HG03175 (cell line): ENCODE results near the gene TMEM101.
"Not testable (repeated sequence)": the region's sequence is repeated elsewhere in the genome, so short reads cannot be mapped to it uniquely, and the experiment has no call there.

ENCODE experiments used
- ATAC-seq: cut with Tn5 transposase; IDR thresholded peaks from one replicate; pipeline ENCODE4 v1.9.1; 2021; ENCODE audit warnings: mild to moderate bottlenecking, moderate library complexity; ENCODE audit not compliant: unreplicated experiment

The TMEM101 gene

DNA sequence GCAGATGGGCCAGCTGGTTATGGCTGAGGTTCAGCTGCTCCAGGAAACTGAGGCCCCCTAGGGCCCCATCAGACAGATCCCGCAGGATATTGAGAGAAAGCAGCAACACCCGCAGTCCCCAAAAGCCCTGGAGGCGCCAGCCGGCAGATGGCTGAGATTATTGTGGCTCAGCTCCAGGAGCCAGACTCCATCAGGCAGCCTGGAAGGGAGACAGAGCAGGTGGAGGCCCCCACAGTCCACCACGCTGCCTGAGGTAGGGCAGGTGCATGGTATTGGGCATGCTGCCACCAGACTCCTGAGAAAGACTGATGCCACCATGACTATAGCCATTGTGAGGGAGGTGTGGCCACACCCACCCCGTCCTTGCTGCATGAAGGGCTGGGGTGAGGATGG lies 9.5 kb upstream of the TMEM101 start:
- no peak for ATAC-seq

DNA sequence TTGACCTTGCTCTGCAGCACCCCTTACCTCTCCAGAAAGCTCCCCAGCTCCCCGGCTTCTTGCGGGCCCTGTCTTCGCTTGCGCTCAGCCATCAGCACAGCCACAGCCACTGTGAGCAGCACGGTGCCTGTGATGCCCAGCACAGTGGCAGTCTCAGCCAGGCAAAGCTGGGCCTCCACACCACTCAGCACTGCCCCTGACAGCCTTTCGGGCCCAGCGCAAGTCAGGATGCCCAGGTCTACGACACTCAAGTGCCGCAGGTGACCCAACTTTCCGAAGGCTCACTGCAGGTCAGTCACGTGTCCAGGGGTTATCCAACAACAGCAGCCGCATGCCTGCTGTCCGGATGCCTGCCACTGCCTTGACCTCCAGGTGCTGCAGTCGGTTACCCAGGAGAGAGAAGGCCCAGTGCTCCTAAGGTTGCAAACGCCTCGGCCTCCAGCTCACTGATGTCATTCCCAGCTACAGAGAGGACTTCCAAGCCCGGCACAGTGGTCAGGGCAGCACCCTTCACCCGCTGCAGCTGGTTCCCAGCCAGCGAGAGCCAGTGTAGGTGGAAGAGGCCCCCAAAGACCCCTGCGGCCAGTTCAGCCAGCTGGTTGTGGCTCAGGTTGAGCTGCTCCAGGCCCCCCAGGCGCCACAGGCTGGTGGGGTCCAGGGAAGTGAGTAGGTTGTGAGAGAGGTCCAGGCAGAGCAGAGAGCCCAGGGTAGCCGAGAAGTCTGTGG lies 8.9 kb upstream of the TMEM101 start:
- no peak for ATAC-seq

- no peak for ATAC-seq
Observed at GRCh38 chr17:44022246-44022645, 7.5 kb upstream of the TMEM101 start.

DNA sequence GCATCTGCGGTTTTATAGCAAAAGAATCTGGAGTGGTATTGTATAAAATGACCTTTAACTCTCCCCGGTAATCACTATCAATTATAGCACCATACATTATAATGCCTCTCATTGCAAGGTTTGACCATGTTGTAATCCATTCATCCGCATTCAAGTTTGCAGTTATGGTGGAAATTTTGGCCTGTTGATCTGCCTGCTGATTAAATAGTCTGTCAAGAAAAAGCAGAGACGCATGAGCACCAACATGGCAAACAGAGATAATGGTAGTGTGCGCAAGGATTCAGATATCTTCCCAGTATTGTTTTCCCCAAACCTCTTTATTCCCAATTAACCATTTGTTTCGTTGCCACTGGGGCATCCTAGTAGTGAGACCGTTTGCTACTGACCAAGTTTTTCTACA lies 6.5 kb upstream of the TMEM101 start:
- not testable (repeated sequence) for ATAC-seq

DNA sequence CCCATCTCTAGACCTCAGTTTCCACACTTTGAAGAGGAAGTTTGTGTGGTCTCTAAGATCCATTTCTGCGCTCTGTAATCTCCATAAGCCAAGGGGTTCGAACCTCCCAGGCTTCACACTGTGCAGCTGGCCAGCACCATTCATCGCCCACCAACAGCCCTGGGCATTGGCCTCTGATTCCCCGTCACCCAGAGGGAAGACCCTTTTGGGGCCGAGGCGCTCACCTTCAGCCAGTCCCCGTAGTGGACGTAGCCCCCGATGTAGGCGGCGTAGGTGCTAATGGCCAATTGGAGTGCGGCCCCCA lies 678 bp downstream of the TMEM101 start:
- ATAC-seq = no peak

DNA sequence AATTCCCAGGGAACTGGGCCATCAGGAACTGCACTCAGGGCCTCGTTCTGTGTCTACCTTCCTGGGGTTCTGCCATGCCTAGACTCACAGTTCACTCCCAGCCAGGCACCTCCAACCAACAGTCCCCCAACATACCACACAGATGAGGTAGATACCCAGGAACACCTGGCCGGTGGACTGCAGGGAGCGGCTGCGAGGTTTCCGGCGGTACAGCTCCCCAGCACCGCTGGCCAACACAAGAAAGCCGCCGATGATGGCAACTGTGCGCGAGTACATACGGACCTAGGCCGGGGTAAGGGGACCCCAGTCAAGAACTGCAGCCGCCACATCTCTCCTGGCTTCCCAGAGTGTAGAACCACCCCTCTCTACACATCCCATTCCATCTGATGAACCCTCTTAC lies 1.9 kb downstream of the TMEM101 start:
- no peak for ATAC-seq

DNA sequence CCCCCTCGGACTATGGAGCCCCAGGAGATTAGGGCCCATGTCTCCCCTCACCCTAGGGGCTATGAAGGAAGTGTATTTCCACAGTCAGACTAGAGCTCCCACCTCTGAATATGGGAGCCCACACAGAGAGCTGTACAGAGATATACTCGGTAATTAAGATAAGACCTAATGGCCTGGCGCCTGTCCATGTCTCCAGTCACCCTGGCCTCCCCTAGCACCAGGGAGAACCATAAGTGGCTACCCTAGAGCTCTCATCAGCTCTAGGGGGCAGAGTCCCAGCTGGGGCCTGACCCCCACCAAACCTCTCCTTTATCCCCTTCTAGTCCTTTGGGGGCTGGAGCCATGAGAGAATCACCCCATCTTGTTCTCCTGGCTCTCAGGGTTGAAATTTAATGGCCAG lies 2.4 kb downstream of the TMEM101 start:
- no peak for ATAC-seq

GRCh38 chr17:44011876-44012275 lies 2.9 kb downstream of the TMEM101 start:
- no peak for ATAC-seq

DNA sequence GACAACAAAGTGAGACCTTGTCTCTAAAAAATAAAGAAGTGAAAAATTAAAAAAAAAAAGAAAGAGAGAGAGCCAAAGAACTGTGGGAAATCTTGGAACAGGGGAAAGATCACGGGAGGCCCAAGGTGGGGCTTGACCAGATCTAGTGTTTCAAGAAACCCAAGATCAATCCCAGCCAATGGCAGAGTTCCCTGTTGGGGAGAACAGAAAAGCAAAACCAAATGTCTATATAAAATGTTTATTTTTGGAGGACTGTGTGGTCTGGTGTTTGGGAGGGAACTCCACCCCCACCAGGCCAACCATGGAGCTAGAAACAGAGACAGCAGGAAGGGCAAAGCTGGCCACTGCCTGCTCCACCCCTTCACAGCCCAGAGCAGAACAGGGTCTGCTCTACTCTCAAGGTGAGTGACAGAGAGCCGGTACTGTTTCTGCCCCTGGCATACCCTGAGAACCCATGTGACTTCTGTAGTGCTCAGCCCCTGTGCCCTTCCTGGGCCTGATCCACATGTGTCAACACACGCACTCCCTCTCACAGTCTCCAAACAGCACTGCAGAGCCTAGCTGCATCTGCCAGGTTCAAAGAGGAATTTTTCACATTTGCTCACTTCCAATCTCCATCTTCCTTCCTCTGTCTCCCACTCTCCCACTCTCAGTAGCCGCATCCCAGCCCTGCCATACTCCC lies 3.7 kb downstream of the TMEM101 start:
- no peak for ATAC-seq

GRCh38 chr17:44008205-44008909 lies 6.4 kb downstream of the TMEM101 start:
- no peak for ATAC-seq

DNA sequence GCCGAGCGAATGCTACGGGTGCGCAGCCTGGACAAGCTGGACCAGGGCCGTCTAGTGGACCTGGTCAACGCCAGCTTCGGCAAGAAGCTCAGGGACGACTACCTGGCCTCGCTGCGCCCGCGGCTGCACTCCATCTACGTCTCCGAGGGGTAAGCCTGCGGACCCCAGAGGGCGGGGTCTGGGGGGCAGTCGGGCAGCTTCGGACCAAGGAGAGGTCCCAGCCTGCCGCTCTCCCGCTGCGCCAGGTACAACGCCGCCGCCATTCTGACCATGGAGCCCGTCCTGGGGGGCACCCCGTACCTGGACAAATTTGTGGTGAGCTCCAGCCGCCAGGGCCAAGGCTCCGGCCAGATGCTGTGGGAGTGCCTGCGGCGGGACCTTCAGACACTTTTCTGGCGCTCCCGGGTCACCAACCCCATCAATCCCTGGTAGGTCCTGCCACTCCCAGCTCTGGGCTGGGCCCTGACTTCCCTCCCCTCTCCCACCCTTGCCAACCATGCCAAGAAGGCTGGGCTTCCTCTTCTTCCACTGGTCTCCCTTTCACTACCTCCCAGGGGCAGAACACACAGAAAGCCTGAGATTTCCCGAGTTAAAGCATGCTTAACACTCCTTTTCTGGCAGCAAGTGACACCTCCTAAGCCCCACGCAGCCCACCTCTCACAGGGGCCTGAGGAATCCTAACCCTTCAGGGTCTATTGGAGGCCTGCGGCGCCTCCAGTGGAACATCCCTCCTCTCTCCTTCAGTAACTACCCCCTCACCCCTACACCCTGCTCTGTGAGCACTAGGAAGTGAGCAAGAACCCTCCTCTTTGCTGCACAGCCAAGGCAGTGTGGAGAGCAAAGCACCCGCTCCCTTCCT lies 7.2 kb downstream of the TMEM101 start:
- no peak for ATAC-seq

DNA sequence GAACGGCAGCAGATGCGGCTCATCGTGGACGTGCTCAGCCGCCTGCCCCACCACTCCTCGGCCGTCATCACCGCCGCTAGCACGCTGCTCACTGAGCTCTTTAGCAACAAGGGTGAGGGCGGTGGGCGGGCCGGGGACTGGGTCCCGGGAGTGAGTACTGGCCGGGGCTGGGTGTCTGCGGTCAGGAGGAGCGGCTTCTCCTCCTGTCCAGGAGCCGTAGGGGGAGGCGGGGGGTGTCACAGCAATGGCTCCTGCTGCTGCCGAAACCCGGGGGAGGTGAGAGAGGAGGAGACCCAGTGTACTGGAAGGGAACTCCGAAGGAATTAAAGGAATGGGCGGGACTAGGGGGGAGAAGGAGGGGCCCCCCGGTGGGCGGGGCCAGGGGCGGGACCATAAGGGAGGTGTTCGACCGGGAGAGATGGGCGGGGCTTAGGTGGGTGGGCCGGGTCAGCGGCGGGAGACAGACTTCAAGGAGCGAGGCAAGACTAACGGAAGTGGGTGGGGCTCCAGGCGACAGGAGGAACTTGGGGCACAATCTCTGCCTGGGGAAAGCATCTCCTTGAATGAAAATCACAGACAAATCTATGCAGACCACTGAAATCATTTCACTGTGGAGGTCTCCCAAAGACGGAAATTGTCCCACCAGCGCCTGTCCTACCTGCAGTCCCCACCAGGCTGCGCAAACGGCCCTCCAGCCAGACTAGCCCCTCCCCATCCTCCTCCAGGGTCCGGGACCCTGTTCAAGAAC lies 8.0 kb downstream of the TMEM101 start:
- ATAC-seq = peak; percentile 55

GRCh38 chr17:44006272-44006597 lies 8.5 kb downstream of the TMEM101 start:
- no peak for ATAC-seq

GRCh38 chr17:44005527-44006271 lies 9.1 kb downstream of the TMEM101 start:
- no peak for ATAC-seq

DNA sequence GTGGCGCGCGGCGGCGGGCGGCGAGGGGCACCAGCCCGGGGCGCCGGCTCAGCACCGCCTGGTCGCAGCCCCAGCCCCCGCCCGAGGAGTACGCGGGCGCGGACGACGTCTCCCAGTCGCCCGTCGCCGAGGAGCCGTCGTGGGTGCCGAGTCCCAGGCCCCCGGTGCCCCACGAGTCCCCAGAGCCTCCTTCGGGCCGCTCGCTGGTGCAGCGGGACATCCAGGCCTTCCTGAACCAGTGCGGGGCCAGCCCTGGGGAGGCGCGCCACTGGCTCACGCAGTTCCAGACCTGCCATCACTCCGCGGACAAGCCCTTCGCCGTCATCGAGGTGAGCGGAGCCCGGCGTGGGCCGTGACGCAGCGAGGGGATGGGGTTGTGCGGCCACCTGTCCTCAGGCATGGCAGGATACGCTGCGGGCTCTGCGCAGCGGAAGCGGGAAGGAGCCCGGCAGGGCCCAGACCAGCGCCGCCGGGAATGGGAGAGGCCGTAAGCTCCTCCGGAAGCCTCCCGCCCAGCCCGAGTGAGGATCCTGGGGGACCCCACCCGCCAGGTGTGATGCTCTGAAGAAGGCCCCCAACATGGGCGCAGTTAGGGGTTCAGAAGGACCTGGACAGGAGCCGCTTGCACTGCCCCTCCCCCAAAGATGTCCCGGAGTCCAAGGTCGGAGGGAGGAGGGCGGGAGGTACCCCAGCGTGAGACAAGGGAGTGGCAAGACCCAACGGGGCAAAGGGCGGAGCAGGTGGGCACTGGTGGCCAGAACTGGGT lies 9.8 kb downstream of the TMEM101 start:
- ATAC-seq = no peak

- no peak for ATAC-seq
Observed at GRCh38 chr17:44004077-44004760, 10.5 kb downstream of the TMEM101 start, which contains the start of gene NAGS. NAGS (plus strand) TSS chr17:44004622; CDS start chr17:44004664, 42 bp downstream.

DNA sequence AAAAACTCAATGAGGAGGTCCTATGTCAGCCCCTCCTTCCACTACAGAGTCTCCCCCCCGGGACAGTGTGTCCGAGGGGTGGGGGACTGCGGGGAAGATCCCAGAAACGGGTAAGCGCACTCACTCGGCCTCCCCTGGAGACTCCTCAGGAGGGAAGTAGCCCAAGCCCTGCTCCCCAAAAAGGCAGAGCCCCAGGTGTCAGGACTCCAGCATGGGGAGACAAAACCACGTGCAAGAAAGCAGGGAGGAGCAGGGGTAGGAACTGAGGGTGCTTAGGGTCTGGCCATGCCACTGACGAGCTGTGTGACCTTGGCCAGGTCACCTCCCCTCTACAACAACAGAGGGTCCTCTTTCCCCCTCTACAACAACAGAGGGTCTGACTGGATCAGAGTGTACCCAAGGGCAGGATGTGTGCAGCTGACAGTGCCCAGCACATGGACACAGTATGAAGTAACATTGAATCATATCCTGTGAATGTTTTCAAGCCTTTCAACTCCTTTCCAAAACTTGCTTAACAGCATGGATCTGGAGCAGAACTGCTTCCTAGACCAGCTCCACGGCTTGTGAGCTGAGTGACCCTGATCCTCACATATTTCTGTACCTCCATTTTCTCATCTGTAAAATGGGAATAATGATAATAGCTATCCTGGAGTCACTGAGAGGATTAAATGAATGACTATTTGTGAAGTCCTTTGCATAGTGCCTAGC lies 12.5 kb downstream of the TMEM101 start:
- no peak for ATAC-seq

DNA sequence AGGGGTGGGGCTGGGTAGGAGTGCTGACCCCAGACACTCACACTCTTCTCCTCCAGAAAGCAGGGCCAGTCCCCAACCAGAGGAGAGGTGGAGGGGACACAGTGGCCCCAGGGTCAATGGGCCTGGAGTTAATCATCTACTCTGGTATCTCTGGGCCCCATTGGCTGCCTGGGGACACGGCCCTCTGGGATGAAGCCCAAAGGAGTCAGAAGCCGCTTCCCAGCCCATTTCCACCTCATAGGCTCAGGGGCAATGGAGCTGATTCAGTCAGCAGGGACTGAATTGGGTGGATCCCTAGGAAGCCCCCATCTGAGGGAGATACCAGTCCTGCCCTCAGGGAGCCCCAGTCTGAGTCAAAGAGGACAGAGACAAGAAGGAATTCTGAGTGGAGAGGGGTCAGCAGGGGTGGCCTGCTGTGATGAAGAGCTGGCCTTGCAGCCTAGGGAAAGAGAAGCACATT lies 13.3 kb downstream of the TMEM101 start:
- no peak for ATAC-seq
